Subcutaneous adipose tissue (tissue), 4 donors: ENCODE measurements around the gene TRMT61A. TPM values are rescaled to one million over a fixed set of nuclear protein-coding genes. Genes with fewer than 3 reads are reported as not detected.

Experiments used
- total RNA-seq, 4 donors: library from RNA; depleted of rRNA; stranded (reverse); fragments of >200 nt; gene quantifications; one replicate each; pipeline ENCODE4 v1.1.0, GENCODE V29; 2016
- TF ChIP-seq, protein P1 (sequence below): fragments of 450-650 bp; IDR thresholded peaks from one replicate; pipeline ENCODE4 v1.5.1; 2016; ENCODE audit warnings: low read depth, mild to moderate bottlenecking, control low read depth, antibody characterized with exemption, moderate library complexity

TRMT61A gene
- total RNA-seq, 4 donors from 2014 or later = 3.1 to 13.9 (median 9.9) TPM

DNA sequence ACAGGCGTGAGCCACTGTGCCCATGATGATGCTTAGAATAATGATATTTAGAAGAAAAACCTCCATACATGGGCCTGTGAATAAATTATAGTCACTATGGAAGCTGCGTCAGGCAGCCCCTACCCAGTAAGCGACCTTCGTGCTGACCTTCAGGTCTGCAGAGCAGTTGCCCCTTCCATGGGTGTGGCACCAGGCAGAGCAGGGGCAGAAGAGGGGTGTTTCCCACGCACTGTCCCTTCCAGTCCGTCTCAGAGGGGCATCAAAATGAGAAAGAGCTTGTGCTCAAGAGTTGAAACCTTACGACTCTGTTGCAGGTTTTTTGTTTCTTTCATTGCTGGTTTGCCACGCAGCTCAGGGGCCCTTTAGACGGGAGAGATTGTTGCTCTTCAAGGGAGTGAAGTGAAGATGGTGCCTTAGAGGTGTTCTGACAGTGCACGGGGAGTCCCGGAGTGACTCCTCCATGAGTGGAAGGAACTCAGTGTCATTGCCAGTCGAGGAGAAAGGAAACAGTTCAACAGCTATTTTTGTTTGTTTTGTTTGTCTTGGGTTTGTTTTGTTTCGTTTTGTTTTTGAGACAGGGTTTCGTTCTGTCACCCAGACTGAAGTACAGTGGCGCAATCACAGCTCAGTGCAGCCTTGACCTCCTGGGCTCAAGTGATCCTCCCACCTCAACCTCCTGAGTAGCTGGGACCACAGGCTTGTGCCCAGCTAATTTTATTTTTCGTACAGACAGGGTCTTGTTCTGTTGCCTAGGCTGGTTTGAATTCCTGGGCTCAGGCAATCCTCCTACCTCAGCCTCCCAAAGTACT, 20.3 kb upstream of the TRMT61A start:
- TF ChIP-seq, protein P1, sequence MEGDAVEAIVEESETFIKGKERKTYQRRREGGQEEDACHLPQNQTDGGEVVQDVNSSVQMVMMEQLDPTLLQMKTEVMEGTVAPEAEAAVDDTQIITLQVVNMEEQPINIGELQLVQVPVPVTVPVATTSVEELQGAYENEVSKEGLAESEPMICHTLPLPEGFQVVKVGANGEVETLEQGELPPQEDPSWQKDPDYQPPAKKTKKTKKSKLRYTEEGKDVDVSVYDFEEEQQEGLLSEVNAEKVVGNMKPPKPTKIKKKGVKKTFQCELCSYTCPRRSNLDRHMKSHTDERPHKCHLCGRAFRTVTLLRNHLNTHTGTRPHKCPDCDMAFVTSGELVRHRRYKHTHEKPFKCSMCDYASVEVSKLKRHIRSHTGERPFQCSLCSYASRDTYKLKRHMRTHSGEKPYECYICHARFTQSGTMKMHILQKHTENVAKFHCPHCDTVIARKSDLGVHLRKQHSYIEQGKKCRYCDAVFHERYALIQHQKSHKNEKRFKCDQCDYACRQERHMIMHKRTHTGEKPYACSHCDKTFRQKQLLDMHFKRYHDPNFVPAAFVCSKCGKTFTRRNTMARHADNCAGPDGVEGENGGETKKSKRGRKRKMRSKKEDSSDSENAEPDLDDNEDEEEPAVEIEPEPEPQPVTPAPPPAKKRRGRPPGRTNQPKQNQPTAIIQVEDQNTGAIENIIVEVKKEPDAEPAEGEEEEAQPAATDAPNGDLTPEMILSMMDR = no peak

DNA sequence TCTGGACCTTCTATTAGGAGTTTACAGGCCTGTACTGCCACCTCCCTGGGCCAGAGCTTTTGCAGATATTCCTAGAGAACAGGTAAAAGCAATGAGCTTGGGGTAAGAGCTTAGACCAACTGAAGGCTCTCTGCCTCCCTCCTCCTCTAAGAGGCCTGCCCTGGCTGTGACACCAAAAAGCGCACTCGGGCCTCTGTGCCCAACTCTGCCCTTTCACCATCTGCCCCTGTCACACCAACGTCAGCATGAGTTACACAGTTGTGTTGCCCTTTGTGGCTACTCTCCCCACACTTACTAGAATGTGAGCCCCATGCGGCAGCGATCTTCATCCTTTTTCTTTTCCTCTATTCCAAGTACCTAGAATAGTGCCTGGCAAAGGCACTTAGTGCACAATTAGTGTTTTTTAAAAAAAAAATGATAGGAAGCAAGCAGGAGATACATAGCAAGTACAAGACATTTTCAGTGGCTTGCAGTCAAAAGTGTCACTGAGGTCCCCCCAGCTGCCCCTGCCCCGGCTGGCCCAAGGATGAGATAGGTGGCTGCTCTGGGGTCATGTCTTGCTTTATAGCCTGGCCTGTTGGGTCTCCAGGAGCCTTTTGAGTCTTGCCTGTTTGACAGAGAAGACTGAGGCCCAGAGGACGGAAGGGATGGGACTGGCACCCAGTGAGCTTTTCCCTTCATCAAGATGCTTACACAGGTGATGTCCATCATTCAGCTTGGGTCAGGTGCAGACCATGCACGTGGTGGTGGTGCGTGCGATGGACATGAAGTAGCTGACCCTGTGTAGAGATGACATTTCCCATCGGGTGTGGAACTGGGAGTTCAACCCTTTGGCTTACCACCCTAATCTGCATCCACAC, 18.9 kb upstream of the TRMT61A start:
- TF ChIP-seq, protein P1 = no peak

DNA sequence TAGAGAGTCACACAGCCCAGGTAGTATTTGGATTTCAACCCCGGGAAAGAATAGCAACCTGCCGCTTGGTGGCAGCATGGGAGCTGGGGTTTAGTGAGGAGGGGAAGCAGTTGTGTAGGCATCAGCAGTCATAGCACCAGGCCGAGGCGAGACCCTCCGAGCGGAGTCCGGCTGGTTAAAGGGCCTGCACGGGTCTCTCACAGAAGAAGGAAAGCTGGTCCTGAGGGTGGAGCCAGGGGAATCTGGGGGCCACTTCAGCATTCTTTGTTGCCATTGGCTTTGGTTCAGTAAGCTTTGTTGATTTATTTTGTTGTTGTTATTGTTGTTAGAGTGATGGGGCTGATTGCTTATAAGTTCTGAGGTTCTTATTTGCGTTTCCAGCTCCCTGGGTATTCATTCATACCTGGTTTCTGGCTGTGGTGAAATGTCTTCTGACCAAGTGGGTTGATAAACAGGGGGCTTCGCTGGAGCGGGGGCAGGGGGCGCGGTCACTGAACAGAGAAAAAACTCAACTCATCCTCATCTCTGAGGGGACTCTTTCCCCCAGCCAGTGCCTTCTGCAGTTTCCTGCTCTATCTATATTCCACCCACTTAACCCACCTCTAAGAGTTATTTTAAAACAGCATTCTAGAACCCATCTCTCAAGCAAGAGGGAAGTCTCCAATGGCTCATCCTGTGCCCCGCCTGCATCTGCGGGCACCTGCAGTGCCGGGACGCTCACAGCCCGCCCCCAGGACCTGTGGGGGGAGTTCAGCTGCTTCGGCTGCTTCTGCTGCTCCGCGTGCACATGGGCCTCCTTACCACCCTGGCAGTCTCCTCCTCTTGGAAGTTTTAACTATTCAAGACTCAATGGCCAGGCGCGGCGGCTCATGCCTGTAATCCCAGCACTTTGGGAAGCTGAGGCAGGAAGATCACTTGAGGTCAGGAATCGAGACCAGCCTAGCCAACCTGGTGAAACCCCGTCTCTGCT, 18.0 kb upstream of the TRMT61A start:
- TF ChIP-seq, protein P1 = no peak

DNA sequence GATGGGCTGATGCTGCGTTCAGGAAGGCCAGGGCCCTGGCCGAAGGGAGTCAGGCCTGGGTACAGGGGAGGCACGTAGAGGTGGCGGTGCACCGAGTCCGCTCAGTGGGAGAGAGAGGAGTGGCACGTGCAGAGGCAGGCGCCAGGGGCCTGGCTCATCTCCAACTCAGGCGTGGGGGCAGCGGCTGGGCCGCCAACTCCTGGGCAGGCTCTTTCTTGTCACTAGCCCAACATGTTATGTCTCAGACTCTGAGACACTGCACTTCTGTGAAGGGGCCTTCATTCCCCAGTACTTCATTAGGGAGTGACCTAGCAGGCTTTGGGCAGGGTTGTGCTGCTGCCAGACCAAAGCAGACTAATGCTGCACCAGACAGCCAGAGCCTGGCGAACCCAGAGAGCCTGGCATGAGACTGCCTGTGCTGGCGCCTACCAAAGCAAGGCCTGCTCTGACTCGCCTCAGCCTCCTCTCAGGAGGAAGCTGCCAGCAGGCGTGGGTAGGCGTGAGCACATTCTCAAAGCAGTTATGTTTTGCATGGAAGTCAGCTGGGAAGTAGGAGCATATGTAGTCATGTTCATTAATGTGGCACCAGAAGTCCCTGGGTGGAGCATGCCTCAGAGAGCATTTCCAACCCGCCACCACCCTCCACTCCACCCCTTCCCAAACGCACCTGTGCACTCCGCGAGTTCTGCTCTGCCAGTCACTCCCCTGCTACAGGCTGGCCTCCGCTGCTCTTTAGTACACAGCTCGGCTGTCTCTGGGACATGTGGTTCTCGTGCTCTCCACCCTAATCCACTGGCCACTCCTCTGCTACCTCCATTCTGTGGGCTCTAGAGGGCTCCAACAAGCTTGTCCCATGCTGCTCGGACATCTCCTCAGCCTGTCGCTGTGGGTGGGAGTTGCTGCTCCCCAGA, 16.0 kb upstream of the TRMT61A start:
- TF ChIP-seq, protein P1 = no peak

DNA sequence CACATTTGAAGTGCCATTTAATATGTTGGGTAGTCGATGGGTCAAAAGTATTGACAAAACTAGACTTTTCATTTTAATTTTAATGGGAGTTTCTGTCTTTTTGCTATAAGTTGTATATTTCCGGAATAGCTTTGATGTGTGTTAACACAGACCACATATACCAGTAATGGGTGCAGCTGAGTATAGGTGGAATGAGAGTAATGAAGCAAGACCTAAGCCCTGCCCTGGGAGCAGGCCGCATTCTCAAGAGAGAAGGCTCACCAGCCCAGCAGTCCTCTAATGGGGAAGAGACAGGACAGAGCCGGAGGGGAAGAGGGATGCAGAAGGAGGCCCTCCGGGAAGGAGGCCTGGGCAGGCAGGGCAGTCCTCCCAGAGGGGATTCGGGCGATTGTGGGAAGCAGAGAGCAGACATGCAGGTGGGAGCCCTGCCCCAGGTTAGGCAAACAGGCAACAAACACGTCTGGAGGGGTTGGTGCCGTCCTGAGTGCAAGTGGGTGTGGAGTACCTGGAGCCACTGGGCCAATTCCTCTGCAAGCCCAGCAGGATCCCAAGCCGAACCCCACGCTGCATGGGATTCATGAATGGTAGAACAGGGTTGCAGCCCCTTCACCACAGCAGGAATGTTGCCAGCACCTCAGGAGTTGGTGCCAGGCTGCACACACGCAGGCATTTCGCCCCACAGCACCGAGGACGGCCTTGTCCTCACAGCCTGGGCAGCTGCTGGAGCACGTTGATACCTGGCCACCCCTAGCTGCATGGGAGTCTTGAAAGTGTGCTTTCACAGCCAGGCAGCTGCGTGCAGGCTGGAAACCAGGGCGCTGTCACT, 14.2 kb upstream of the TRMT61A start:
- TF ChIP-seq, protein P1 = no peak
